ENCODE measurements around the gene S100A3.
"Not testable (repeated sequence)": the region's sequence is repeated elsewhere in the genome, so short reads cannot be mapped to it uniquely, and the experiment has no call there.

S100A3 gene

DNA sequence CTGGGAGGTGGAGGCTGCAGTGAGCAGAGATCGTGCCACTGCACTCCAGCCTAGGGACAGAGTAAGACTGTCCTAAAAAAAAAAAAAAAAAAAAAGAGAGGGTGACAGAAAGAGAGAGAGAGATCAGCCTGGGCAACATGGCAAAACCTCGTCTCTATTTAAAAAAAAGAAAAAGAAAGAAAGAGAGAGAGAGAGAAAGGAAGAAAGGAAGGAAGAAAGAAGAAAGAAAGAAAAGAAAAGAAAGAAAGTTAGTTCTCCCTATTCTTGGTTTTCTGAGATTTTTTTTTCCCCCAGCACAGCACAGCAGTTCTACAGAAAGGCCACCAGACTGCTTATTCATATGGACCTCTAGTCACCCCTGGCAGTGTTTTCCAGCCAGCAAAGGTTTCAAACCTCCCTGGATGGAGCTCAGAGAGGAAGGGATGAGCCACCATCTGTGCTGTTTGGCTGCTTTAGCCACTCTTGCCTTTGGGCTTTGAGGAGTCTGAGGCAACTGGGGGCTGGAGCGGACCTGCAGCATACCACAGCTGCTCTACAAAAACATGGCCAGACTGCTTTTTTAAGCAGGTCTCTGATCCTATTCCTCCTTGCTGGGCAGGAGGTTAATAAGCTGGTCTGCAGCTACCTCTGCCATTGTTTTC is 23.9 kb downstream of the S100A3 start:
- no peak overlapping the region for H3K27ac ChIP-seq
- no peaks in the 10 kb centered on the region for H3K79me2 ChIP-seq
- no peak for TF ChIP-seq CTCF (IDR thresholded peaks at IDR 0.05)

DNA sequence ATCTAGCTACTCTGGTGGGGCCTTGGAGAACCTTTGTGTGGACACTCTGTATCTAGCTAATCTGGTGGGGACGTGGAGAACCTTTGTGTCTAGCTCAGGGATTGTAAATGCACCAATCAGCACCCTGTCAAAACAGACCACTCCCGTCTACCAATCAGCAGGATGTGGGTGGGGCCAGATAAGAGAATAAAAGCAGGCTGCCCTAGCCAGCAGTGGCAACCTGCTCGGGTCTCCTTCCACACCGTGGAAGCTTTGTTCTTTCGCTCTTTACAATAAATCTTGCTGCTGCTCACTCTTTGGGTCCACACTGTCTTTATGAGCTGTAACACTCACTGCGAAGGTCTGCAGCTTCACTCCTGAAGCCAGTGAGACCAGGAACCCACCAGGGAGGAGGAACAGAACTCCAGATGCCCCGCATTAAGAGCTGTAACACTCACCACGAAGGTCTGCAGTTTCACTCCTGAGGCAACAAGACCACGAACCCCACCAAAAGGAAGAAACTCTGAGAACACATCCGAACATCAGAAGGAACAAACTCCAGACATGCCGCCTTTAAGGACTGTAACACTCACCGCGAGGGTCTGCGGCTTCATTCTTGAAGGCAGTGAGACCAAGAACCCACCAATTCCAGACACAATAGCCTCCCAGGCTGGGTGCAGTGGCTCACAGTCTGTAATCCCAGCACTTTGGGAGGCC is 26.6 kb downstream of the S100A3 start:
- not testable (repeated sequence) for H3K4me1 ChIP-seq; H3K27ac ChIP-seq; H3K4me2 ChIP-seq (ENCODE audit: low read length); H3K79me2 ChIP-seq; H3K4me3 ChIP-seq (ENCODE audit: low read depth, low read length); H2AFZ ChIP-seq; H3K27me3 ChIP-seq (ENCODE audit: control insufficient read depth, insufficient read depth, low read length); H3K36me3 ChIP-seq (ENCODE audit: control insufficient read depth, insufficient read depth, low read length); H3K9ac ChIP-seq; H3K9me3 ChIP-seq (ENCODE audit: control insufficient read depth, low read length)

More for the DNA sequence above, 23.9 kb downstream of the S100A3 start:
- Histone ChIP-seq H3K36me3 (ENCODE audit: control insufficient read depth, insufficient read depth, low read length) (no peaks in the 10 kb centered on the region), H2AFZ (no peak overlapping the region), H3K4me1 (no peaks in the 10 kb centered on the region), H3K4me3 (ENCODE audit: low read depth, low read length) (no peak overlapping the region), H3K27me3 (ENCODE audit: control insufficient read depth, insufficient read depth, low read length) (no peaks in the 10 kb centered on the region), H3K9me3 (ENCODE audit: control insufficient read depth, low read length) (no peaks in the 10 kb centered on the region), H3K4me2 (ENCODE audit: low read length) (no peak overlapping the region), H3K9ac (no peak overlapping the region)

- not testable (repeated sequence) for H3K36me3 ChIP-seq (ENCODE audit: control insufficient read depth, insufficient read depth, low read length); H3K4me1 ChIP-seq; H3K27ac ChIP-seq; H3K9me3 ChIP-seq (ENCODE audit: control insufficient read depth, low read length); H3K27me3 ChIP-seq (ENCODE audit: control insufficient read depth, insufficient read depth, low read length); H3K9ac ChIP-seq; H2AFZ ChIP-seq; H3K79me2 ChIP-seq; H3K4me2 ChIP-seq (ENCODE audit: low read length); H3K4me3 ChIP-seq (ENCODE audit: low read depth, low read length)
Observed at GRCh38 chr1:153521808-153522207, 27.2 kb downstream of the S100A3 start.

DNA sequence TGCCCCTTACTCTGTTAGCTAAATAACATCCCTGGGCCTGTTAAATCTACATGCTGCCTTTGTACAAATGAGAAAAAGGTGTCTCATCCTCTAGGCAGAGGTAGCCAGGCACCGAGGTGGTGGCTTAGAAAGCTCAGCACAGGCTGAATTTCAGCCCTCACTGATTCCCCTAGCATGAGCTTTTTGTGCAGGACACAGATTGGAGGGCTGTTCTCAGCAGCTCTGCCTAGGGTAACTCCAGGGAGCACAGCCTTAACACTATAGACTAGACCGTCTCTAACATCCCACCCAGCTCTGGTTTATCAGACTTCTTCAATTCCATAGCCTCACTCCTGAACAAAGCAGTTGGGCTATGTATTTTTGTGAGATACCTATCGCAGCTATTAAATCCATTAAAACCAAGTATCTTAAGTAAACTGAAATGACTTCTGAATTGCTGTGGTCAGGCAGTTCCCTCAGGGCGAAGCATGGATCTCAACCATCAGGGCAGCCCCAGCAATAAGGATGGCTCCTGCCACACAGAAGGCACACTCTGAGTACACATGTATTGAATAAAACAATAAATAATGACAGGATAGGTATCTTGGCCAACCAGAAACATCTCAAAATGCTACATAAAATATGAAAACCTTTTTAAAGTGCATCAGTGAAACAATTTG is 28.1 kb downstream of the S100A3 start:
- Histone ChIP-seq H3K9ac (no peak overlapping the region), H3K4me1 (no peaks in the 10 kb centered on the region), H2AFZ (no peak overlapping the region), H3K9me3 (ENCODE audit: control insufficient read depth, low read length) (no peaks in the 10 kb centered on the region), H3K4me3 (ENCODE audit: low read depth, low read length) (no peak overlapping the region), H3K79me2 (no peaks in the 10 kb centered on the region), H3K27ac (no peak overlapping the region), H3K4me2 (ENCODE audit: low read length) (no peak overlapping the region), H3K36me3 (ENCODE audit: control insufficient read depth, insufficient read depth, low read length) (no peaks in the 10 kb centered on the region), H3K27me3 (ENCODE audit: control insufficient read depth, insufficient read depth, low read length) (no peaks in the 10 kb centered on the region)
- no peak for TF ChIP-seq CTCF (IDR thresholded peaks at IDR 0.05)

GRCh38 chr1:153520137-153520691 is 28.8 kb downstream of the S100A3 start:
- H3K27me3 ChIP-seq (ENCODE audit: control insufficient read depth, insufficient read depth, low read length); H2AFZ ChIP-seq; H3K9me3 ChIP-seq (ENCODE audit: control insufficient read depth, low read length); H3K27ac ChIP-seq; H3K4me1 ChIP-seq; H3K4me3 ChIP-seq (ENCODE audit: low read depth, low read length); H3K79me2 ChIP-seq; H3K9ac ChIP-seq; H3K36me3 ChIP-seq (ENCODE audit: control insufficient read depth, insufficient read depth, low read length); H3K4me2 ChIP-seq (ENCODE audit: low read length): not testable (repeated sequence)

DNA sequence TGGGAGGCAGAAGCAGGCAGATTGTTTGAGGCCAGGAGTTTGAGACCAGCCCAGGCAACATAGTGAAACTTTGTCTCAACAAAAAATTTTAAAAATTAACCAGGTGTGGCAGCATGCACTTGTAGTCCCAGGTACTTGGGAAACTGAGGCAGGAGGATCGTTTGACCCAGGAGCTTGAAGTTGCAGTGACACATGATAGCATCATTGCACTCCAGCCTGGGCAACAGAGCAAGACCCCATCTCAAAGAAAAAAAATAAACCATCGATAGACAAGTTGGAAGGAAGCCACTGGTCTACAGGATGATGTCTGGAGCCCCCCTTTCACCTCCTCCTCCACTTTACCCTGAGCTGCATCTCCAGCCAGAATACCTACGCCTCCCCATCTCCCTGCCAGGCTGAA is 29.8 kb downstream of the S100A3 start:
- Histone ChIP-seq H3K4me3 (ENCODE audit: low read depth, low read length) (no peak overlapping the region), H2AFZ (no peak overlapping the region), H3K4me2 (ENCODE audit: low read length) (no peak overlapping the region), H3K4me1 (no peaks in the 10 kb centered on the region), H3K79me2 (no peaks in the 10 kb centered on the region), H3K9ac (no peak overlapping the region), H3K27ac (no peak overlapping the region), H3K36me3 (ENCODE audit: control insufficient read depth, insufficient read depth, low read length) (no peaks in the 10 kb centered on the region), H3K27me3 (ENCODE audit: control insufficient read depth, insufficient read depth, low read length) (no peaks in the 10 kb centered on the region), H3K9me3 (ENCODE audit: control insufficient read depth, low read length) (no peaks in the 10 kb centered on the region)
- TF ChIP-seq CTCF (IDR thresholded peaks at IDR 0.05), result no peak
